GM19099 (cell line): ENCODE measurements around the gene TMED8.

Experiments used
- POLR2A ChIP-seq: IDR thresholded peaks from 3 replicates; pipeline ENCODE4 v1.6.1; 2011; ENCODE audit warnings: low read depth; ENCODE audit not compliant: insufficient read length; ENCODE audit errors: extremely low read depth

The TMED8 gene, protein sequence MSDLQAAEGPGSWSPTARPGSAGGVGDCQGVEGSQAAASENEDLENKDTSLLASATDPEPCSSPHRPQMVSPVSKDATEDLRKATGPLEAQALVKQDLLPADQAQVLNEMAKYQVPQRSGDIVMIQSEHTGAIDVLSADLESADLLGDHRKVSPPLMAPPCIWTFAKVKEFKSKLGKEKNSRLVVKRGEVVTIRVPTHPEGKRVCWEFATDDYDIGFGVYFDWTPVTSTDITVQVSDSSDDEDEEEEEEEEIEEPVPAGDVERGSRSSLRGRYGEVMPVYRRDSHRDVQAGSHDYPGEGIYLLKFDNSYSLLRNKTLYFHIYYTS

DNA sequence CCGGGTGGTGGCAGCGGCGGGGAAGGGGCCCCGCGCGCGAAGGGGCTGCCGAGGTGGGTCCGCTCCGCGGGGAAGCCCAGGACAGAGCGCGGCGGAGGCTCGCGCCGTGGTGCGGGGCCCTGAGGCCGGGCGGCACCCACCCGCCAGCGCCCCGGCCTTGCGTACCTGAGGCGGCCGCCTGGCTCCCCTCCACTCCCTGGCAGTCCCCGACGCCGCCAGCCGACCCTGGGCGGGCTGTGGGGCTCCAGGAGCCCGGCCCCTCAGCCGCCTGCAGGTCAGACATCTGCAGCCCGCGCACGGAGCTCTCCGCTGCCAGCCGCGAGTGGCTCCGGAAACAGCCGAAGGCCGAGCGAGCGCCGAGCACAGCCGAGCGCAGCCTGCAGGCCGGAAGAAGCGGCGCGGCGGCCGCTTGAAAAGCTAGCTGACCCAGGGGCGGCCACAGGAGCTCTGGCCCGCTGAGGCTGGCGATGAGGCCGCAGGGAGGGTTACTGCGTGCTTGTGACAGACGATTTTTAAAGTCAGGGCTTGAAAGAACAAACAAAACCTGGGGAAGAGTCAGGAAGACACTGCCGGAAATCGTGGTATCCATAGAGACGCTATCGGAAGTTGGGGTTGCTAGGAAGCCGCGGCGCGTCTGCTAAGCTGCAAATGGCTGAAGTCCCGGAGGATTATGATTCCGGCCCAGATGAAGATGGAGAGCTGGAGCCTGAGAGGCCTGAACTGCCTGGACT is at the start of gene TMED8, which contains the start of gene SAMD15:
TSS of gene TMED8 (minus strand) at position 324 of the 731 bp plus-strand sequence. CDS start at position 283, 41 bp downstream.
TSS of gene SAMD15 (plus strand) at position 609 of the 731 bp plus-strand sequence. CDS start at position 649, 40 bp downstream.
- TF ChIP-seq POLR2A = peak; percentile 64

DNA sequence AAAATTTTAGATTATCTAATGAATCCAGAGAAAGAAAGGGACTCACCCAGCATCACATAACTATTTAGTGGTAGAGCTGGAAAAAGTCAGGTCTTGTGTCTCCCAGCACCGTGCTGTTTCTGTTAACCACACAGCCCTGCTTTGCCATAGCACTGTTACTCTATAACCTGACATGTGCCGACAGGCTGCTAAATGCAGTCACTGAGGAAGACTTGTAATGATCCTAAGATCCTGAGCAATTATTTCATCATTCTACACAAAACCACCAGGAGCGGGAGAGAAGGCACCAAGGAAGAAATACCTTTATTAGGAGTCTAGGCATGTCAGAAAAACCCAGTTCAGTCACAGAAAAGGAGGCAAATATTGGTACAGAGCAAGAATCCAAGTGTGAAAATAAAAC is 49.5 kb upstream of the TMED8 start:
- no peak for TF ChIP-seq POLR2A

DNA sequence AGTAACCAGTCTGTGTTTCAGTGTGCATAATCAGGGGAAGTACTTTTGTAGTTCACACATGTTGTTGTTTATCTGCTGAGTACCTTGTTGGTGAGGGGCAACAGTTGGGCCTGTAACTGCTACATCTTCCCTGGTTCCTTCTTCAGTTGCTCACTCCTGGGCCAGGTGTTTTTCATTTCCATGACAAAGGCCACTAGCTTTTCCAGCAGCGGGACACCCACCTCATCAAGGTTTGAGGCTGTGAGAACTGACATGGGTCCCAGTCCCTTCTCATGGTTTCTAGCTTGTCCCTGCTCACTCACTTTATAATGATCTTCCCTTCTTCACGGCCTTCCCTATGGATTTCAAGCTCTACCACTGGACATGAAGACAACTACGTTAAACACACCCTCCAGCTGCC is 48.0 kb upstream of the TMED8 start:
- no peak for TF ChIP-seq POLR2A

DNA sequence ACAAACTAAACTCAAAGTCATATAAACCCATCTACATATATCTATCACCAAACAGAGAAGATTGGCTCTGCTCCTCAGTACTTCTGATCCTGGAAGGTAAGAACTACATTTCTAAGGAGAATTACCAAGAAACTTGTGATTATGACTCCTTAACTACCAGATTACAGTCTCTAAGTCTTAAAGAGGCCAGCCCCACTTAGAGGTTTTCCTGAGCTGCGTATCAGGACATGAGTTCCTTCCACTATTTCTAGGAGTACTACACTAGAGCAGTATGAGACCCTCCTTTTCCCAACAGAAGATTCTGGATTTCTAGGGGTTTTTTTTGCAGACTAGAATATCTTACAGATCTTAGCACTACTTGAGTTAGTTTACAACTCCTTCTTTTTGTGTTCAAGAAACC is 46.5 kb upstream of the TMED8 start, which contains the start of gene NOXRED1:
TSS of gene NOXRED1 (minus strand) at position 101 of the 400 bp plus-strand sequence. CDS start 634 bp downstream, outside the sequence.
- no peak for TF ChIP-seq POLR2A

DNA sequence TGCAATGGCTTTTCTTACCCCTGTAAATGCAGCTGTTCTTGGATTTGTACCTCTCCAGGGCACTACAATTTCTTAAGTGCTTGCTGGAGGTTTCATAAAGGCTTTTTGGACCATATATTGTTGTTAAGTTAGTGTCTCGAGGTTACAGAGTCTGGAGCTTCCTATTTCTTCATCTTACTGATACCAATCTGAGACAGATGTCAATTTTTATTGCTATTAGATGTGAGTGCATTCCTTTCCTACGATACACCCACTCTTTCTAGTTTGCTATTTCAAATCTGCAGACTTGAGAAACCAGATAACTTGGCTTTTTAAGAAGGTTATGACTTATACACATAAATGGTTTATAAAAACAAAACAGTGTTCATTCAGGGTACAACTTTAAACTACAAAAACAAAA is 44.3 kb upstream of the TMED8 start:
- no peak for TF ChIP-seq POLR2A

DNA sequence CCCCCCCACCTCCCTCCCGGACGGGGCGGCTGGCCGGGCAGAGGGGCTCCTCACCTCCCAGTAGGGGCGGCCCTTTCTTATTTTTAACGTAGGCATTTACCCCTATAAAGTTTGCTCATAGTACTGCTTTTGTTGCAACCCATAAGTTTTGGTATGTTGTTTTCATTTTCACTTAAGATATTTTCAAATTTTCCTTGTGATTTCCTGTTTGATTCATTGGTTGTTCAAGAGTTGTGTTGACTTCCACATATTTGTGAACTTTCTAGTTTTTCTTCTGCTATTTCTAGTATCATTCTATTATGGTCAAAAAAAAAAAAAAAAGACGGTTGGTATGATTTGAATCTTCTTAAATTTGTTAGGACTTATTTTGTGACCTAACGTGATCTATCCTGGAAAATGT is 39.9 kb upstream of the TMED8 start:
- no peak for TF ChIP-seq POLR2A

DNA sequence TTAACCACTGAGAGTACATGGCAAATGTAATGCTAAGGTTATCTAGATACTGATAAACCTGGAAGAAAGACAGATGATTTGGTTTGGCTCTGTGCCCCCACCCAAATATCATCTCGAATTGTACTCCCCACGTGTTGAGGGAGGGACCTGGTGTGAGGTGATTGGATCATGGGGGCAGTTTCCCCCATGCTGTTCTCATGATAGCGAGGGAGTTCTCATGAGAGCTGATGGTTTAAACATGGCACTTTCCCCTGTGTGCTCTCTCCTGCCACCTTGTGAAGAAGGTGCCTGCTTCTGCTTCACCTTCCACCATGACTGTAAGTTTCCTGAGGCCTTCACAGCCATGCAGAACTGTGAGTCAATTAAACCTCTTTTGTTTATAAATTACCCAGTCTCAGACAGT is 32.2 kb upstream of the TMED8 start:
- no peak for TF ChIP-seq POLR2A

DNA sequence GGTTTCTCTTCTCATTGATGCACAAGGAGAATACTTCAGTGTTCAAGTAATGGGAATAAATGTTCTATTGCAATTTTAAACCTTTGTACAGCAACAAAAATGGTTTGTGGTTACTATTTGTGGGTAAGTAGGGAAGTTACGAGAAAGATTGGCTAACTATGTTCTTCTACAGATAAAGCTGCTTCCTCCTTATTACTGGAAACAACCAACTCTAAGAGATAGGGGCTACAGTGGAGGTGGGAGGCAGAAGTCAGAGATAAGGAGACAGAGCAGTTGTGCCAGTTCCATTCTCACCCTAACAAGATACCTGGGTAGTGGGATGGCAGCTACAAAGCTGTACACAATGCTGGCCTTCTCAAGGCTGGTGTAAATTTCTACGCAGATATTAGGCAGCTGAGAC is 30.3 kb upstream of the TMED8 start:
- TF ChIP-seq POLR2A = no peak

DNA sequence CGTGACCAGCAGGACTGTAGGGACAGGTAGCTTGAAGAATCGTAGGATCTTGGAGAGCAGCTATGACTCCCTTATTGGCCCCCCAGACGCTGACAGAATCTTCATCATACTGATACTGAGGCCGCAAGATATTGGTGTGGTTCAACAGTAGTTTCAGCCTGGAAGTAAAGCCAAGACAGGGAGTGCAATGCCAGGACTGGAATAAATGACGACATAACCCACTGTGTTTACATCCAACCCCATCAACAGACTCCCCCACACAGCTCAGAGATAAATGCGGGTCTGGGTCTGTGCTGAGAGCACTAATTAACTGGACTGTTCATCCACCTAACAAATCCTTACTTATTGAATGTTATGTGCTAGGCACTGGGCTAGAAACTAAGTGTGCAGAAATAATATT is 29.8 kb upstream of the TMED8 start:
- no peak for TF ChIP-seq POLR2A

DNA sequence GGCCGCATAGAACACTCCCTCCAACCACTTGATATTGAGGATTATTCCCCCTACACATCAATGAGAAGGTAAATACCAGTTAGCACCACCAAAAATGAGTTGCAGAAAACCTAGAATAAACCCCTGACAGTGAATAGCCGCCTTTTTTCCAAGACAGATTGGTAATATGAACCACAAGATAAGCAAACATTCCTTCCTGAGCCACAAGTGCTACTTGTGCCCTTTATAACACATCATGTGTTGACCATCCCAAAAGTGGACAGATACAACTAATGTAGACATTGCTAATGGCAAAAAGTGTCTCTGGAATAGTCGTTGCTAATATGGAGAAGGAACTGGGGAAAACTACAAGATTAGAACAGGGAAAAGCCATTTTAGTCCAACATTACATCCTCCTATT is 29.2 kb upstream of the TMED8 start:
- TF ChIP-seq POLR2A = no peak

DNA sequence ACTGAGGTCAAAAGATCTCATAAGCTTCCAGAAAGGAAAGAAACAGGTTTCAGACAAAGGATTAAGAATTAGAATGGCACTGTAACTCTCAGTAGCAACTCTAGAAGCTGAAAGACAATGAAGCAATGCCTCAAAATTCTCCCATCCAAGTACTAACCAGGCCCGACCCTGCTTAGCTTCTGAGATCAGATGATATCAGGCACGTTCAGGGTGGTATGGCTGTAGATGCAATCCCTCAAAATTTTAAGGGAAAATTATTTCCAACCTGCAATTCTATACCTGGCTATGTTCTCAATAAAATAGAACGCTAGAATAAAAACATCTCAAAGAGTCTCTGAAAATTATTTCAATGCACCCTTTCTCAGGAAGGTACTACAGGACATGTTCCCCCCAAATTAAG is 26.9 kb upstream of the TMED8 start:
- TF ChIP-seq POLR2A = no peak

DNA sequence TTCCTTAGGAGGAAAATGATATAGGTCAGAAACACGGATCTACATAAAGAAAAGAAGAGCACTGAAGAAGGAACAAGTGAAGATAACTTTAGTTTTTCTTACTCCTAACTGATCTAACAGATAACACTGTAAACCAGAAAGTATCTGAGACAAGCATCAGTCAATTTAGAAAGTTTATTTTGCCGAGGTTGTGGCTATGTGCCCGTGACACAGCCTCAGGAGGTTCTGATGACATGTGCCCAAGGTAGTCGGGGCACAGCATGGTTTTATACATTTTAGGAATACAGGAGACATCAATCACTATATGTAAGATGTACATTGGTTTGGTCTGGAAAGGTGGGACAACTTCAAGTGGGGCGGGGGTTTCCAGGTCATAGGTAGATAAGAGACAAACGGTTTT is 23.3 kb upstream of the TMED8 start:
- no peak for TF ChIP-seq POLR2A

DNA sequence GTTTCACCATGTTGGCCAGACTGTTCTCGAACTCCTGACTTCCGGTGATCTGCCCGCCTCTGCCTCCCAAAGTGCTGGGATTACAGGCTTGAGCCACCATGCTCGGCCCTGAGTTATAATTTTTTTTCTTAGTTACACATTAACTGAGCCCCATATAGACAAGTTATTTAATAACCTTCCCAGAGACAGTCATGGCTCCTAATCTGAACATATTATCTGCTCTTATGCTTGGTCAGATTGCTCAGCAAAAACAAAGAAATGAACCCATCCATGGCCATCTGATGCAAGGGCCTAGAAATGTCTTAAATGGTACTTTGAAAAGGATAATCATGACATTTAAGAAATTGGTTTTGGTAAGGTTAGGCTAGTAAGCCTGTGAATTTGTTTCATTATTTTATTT is 13.3 kb upstream of the TMED8 start:
- no peak for TF ChIP-seq POLR2A

DNA sequence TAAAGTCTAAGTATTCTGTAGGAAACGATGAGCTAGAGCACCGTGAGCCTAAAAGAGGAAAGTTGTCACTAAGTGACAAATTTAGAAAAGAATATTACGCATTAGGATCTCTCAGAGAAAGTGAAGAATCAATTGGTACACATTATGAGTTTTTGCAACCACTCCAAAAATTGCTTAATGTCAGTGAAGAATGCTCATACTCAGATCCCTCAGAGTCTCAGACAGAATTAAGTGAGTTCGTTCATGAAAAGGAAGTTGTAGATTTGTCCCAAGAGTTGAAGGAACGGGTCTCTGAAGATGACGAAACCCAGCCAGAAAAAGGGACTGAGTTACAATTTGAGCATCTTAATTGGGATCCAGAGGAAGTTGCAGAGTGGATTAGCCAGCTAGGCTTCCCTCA is 1.8 kb upstream of the TMED8 start:
- TF ChIP-seq POLR2A = no peak

DNA sequence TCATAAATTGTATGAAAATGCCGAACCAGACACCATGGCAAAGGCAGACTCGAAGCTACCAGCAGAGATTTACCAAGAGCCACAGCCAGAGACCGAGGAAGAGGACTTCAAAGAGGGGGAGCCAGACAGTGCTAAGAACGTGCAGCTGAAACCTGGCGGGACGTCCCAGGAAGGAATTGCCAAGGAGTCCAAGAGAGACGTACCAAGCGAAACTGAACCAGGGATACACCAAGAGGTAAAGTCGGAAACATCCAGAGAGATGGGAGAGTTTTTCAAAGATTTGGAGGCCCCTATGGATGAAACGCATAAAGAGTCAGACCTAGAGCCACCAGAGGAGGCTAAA is 579 bp upstream of the TMED8 start:
- TF ChIP-seq POLR2A = no peak
